ENCODE measurements around the gene ANKRD7.

The ANKRD7 gene

DNA sequence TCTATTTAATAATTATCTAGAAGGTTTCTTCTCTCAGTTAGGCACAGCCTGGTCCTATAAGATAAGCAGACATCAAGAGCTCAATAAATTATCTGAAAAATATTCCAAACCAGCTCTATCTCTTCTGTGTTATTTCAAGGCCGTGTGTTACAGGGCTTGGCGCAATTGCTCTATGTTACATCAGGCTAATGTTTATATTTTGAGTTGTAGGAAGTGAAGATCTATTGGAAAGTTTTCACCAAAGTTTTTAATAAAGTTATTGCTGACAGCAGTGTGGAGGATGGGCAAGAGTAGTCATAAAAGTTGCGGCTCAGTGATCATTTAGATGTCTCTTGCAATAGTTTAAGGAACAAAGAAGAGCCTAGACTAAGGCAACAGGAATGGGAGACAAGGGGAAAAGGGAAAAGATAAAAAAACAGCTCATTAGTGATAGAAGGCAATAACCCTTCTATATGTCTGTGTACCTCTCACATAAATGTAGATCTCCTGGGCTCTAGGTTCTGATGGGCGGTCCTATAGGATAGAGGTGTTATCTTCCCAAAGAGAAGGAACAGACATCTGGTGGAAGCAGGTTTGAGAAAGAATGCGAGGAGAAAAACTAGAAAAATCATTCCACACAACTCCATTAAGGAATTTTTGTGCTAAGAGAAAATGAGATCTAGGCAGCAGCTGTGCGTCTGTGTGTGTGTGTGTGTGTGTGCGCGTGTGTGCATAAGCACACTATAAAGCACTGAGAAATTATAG is 5.9 kb upstream of the ANKRD7 start:
- no peaks in the 10 kb centered on the region for H4K20me1 ChIP-seq (ENCODE audit: insufficient read depth, low read length, poor library complexity, severe bottlenecking)
- H3F3A ChIP-seq (ENCODE audit: low read depth): no peaks in the 10 kb centered on the region
- no peaks in the 10 kb centered on the region for H3K27me3 ChIP-seq (ENCODE audit: insufficient read depth, low read length, poor library complexity, severe bottlenecking)
- H3K4me3 ChIP-seq (ENCODE audit: low read length, poor library complexity, severe bottlenecking): no peak overlapping the region
- H3K36me3 ChIP-seq (ENCODE audit: insufficient read depth, low read length): no peaks in the 10 kb centered on the region
- no peaks in the 10 kb centered on the region for H3K4me1 ChIP-seq (ENCODE audit: insufficient read depth, low read length, poor library complexity, severe bottlenecking)
- H2AFZ ChIP-seq (ENCODE audit: low read length): no peak overlapping the region
- H3K79me2 ChIP-seq (ENCODE audit: insufficient read depth, low read length): no peaks in the 10 kb centered on the region
- H3K9ac ChIP-seq (ENCODE audit: low read depth, low read length, poor library complexity, severe bottlenecking): no peak overlapping the region
- no peaks in the 10 kb centered on the region for H3K9me2 ChIP-seq (replicated peaks; ENCODE audit: low read depth, low read length)
- H3K4me2 ChIP-seq (ENCODE audit: low read depth, low read length, poor library complexity, severe bottlenecking): no peak overlapping the region
- TF ChIP-seq, protein P1, sequence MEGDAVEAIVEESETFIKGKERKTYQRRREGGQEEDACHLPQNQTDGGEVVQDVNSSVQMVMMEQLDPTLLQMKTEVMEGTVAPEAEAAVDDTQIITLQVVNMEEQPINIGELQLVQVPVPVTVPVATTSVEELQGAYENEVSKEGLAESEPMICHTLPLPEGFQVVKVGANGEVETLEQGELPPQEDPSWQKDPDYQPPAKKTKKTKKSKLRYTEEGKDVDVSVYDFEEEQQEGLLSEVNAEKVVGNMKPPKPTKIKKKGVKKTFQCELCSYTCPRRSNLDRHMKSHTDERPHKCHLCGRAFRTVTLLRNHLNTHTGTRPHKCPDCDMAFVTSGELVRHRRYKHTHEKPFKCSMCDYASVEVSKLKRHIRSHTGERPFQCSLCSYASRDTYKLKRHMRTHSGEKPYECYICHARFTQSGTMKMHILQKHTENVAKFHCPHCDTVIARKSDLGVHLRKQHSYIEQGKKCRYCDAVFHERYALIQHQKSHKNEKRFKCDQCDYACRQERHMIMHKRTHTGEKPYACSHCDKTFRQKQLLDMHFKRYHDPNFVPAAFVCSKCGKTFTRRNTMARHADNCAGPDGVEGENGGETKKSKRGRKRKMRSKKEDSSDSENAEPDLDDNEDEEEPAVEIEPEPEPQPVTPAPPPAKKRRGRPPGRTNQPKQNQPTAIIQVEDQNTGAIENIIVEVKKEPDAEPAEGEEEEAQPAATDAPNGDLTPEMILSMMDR (conservative IDR thresholded peaks at IDR 0.05; ENCODE audit: low read length): no peak
- no peak for TF ChIP-seq EZH2phosphoT487 (IDR thresholded peaks at IDR 0.05; ENCODE audit: borderline replicate concordance)
- H3K9me3 ChIP-seq (ENCODE audit: insufficient read depth, low read depth, low read length): no peaks in the 10 kb centered on the region

DNA sequence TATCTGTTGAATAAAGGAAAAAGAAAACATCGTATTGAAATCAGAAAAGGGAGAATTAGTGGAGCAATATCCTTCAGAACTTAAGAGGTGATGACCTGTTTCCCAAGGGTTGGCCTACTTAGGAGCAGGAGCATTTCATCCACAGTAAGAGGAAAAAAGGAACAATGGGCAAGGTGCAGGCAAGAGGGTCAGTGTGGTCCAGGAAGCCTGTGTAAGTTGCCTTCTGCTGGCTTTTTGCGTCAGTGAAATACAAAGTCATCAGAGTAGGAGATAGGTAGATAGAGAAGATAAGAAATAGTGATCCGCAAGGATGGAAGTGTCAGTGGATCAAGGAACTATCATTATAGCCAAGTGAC is 5.4 kb upstream of the ANKRD7 start:
- no peaks in the 10 kb centered on the region for H3F3A ChIP-seq (ENCODE audit: low read depth)
- H3K9ac ChIP-seq (ENCODE audit: low read depth, low read length, poor library complexity, severe bottlenecking): no peak overlapping the region
- no peaks in the 10 kb centered on the region for H3K9me3 ChIP-seq (ENCODE audit: insufficient read depth, low read depth, low read length)
- H3K4me2 ChIP-seq (ENCODE audit: low read depth, low read length, poor library complexity, severe bottlenecking): no peak overlapping the region
- TF ChIP-seq, protein P1 (conservative IDR thresholded peaks at IDR 0.05; ENCODE audit: low read length): no peak
- TF ChIP-seq EZH2phosphoT487 (IDR thresholded peaks at IDR 0.05; ENCODE audit: borderline replicate concordance): no peak
- no peaks in the 10 kb centered on the region for H3K4me1 ChIP-seq (ENCODE audit: insufficient read depth, low read length, poor library complexity, severe bottlenecking)
- H3K79me2 ChIP-seq (ENCODE audit: insufficient read depth, low read length): no peaks in the 10 kb centered on the region
- H4K20me1 ChIP-seq (ENCODE audit: insufficient read depth, low read length, poor library complexity, severe bottlenecking): no peaks in the 10 kb centered on the region
- no peak overlapping the region for H3K4me3 ChIP-seq (ENCODE audit: low read length, poor library complexity, severe bottlenecking)
- H2AFZ ChIP-seq (ENCODE audit: low read length): no peak overlapping the region
- no peaks in the 10 kb centered on the region for H3K27me3 ChIP-seq (ENCODE audit: insufficient read depth, low read length, poor library complexity, severe bottlenecking)
- no peaks in the 10 kb centered on the region for H3K9me2 ChIP-seq (replicated peaks; ENCODE audit: low read depth, low read length)
- H3K36me3 ChIP-seq (ENCODE audit: insufficient read depth, low read length): no peaks in the 10 kb centered on the region

DNA sequence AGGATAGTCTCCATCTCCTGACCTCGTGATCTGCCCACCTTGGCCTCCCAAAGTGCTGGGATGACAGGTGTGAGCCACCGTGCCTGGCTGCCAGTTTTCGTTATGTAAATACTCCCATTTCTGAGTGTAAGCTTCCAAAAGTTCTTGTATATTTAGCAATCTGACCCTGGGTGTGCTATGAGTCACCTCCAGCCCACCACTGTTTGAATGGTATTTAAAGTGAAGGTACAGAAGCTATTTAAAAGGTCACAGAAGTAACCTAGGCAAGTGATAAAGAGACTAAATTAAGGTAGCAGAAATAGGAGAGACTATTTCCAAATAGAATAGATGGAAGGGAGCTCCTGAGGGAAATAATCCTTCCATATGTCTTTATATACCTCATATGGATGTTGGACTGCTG is 3.9 kb upstream of the ANKRD7 start:
- Histone ChIP-seq H2AFZ (ENCODE audit: low read length) (no peak overlapping the region), H3K4me2 (ENCODE audit: low read depth, low read length, poor library complexity, severe bottlenecking) (no peak overlapping the region), H3K9ac (ENCODE audit: low read depth, low read length, poor library complexity, severe bottlenecking) (no peak overlapping the region), H4K20me1 (ENCODE audit: insufficient read depth, low read length, poor library complexity, severe bottlenecking) (no peaks in the 10 kb centered on the region), H3K27me3 (ENCODE audit: insufficient read depth, low read length, poor library complexity, severe bottlenecking) (no peaks in the 10 kb centered on the region), H3K4me3 (ENCODE audit: low read length, poor library complexity, severe bottlenecking) (no peak overlapping the region), H3F3A (ENCODE audit: low read depth) (no peaks in the 10 kb centered on the region), H3K9me3 (ENCODE audit: insufficient read depth, low read depth, low read length) (no peaks in the 10 kb centered on the region), H3K4me1 (ENCODE audit: insufficient read depth, low read length, poor library complexity, severe bottlenecking) (no peaks in the 10 kb centered on the region), H3K79me2 (ENCODE audit: insufficient read depth, low read length) (no peaks in the 10 kb centered on the region), H3K36me3 (ENCODE audit: insufficient read depth, low read length) (no peaks in the 10 kb centered on the region), H3K9me2 (replicated peaks; ENCODE audit: low read depth, low read length) (no peaks in the 10 kb centered on the region)
- TF ChIP-seq, protein P1 (conservative IDR thresholded peaks at IDR 0.05; ENCODE audit: low read length): no peak
- no peak for TF ChIP-seq EZH2phosphoT487 (IDR thresholded peaks at IDR 0.05; ENCODE audit: borderline replicate concordance)

All from Loucy (cell line).